ENCODE results near the gene SLC24A3.

DNA sequence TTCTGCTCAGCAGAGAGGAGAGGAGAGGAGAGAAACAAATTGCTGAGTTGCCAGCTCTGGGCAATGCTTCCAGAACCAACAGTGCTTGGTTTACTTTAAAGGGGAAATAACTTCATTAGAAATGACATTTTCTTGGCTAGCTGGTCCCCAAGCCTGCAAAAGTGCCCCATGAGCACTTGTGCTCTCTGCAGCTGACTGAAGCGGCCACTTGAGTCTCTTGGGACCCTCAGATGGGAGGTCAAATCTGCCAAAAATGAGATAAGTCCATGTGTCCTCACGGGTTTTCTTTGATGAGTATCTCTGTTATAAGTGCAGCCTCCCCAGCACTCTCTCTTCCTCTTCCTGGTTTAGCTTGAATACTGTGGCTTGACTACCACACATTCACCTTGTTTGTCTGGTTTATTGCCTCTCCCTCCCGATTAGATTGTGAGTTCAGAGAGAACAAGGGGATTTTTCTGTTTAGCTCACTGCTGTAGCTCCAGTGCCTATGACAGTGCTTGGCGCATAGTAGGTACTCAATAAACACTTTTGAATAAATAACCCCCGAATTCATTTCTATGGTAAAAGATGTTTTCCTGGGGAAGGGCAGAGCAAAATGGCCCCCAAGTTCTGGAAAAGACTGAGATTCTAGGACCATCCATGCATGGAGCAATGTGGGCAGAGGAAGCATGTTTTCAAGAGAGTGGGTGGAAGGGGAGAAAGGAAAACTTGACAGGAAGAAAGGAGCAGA is 538.6 kb downstream of the SLC24A3 start:
- TF ChIP-seq CTCF (conservative IDR thresholded peaks at IDR 0.05; ENCODE audit: low read depth in 2 of 2) = no peak
- TF ChIP-seq POLR2AphosphoS5 (IDR thresholded peaks at IDR 0.05; ENCODE audit: low read depth) = no peak
- TF ChIP-seq EZH2phosphoT487 (IDR thresholded peaks at IDR 0.05; ENCODE audit: unreplicated experiment) = no peak
- TF ChIP-seq EZH2 (IDR thresholded peaks at IDR 0.05; ENCODE audit: low read depth, unreplicated experiment) = no peak
- TF ChIP-seq REST (IDR thresholded peaks at IDR 0.05; ENCODE audit: unreplicated experiment) = no peak
- TF ChIP-seq CREB1 (CRISPR knock-in tag; IDR thresholded peaks at IDR 0.05; ENCODE audit: low read depth) = no peak
- no peak for TF ChIP-seq JUNB (IDR thresholded peaks at IDR 0.05; ENCODE audit: unreplicated experiment)
- TF ChIP-seq STAT1 (IDR thresholded peaks at IDR 0.05; ENCODE audit: unreplicated experiment) = no peak
- TF ChIP-seq ZNF114 (CRISPR knock-in tag; IDR thresholded peaks at IDR 0.05) = no peak
- no peak for TF ChIP-seq NANOG (IDR thresholded peaks at IDR 0.05; ENCODE audit: borderline replicate concordance)
